ENCODE results near the gene RBBP6. TPM values are rescaled to one million over a fixed set of nuclear protein-coding genes. Genes with fewer than 3 reads are reported as not detected.
"Not testable (repeated sequence)": the region's sequence is repeated elsewhere in the genome, so short reads cannot be mapped to it uniquely, and the experiment has no call there.

The RBBP6 gene
- total RNA-seq, 4 donors from 2014 or later: 45.6 to 147 (median 101) TPM

- Histone ChIP-seq H3K27me3 (peaks cover 33% of the 10 kb centered on the region), H3K27ac (no peak overlapping the region), H3K4me1 (peaks cover 13% of the 10 kb centered on the region), H3K4me3 (peak overlapping the region; percentile 28), H3K36me3 (no peaks in the 10 kb centered on the region), H3K9me3 (no peaks in the 10 kb centered on the region)
- DNase-seq (ENCODE audit: low spot score in 2 of 2): peak in 1 of 2 donors; percentile 63
- TF ChIP-seq, protein P1, sequence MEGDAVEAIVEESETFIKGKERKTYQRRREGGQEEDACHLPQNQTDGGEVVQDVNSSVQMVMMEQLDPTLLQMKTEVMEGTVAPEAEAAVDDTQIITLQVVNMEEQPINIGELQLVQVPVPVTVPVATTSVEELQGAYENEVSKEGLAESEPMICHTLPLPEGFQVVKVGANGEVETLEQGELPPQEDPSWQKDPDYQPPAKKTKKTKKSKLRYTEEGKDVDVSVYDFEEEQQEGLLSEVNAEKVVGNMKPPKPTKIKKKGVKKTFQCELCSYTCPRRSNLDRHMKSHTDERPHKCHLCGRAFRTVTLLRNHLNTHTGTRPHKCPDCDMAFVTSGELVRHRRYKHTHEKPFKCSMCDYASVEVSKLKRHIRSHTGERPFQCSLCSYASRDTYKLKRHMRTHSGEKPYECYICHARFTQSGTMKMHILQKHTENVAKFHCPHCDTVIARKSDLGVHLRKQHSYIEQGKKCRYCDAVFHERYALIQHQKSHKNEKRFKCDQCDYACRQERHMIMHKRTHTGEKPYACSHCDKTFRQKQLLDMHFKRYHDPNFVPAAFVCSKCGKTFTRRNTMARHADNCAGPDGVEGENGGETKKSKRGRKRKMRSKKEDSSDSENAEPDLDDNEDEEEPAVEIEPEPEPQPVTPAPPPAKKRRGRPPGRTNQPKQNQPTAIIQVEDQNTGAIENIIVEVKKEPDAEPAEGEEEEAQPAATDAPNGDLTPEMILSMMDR (IDR thresholded peaks at IDR 0.05): no peak
- TF ChIP-seq EP300 (IDR thresholded peaks at IDR 0.05): no peak
- no peak for TF ChIP-seq POLR2AphosphoS5 (IDR thresholded peaks at IDR 0.05)
- TF ChIP-seq POLR2A (IDR thresholded peaks at IDR 0.05): no peak
- 6% methylated on average over 12 of the region's 22 CpGs for WGBS
These were observed 70.5 kb downstream of the RBBP6 start for GRCh38 chr16:24609740-24610415.

- WGBS: 3% methylated on average over 12 of the region's 13 CpGs
- peak overlapping the region; percentile 28 for H3K4me3 ChIP-seq
- peaks cover 13% of the 10 kb centered on the region for H3K4me1 ChIP-seq
These were observed 71.0 kb downstream of the RBBP6 start for GRCh38 chr16:24610416-24610755.

GRCh38 chr16:24611310-24611709 is 71.9 kb downstream of the RBBP6 start:
- no peak for DNase-seq (ENCODE audit: low spot score in 2 of 2)
- Histone ChIP-seq H3K27me3 (peaks cover 33% of the 10 kb centered on the region), H3K27ac (no peak overlapping the region), H3K4me3 (no peak overlapping the region), H3K4me1 (peaks cover 13% of the 10 kb centered on the region), H3K36me3 (no peaks in the 10 kb centered on the region), H3K9me3 (no peaks in the 10 kb centered on the region)
- TF ChIP-seq EP300 (IDR thresholded peaks at IDR 0.05) (no peak), POLR2A (IDR thresholded peaks at IDR 0.05) (no peak), POLR2AphosphoS5 (IDR thresholded peaks at IDR 0.05) (no peak)
- TF ChIP-seq, protein P1 (IDR thresholded peaks at IDR 0.05): no peak
- 59% methylated on average over 11 of the region's 11 CpGs for WGBS

More at GRCh38 chr16:24610416-24610755, 71.0 kb downstream of the RBBP6 start:
- H3K9me3 ChIP-seq: no peaks in the 10 kb centered on the region
- no peak for DNase-seq (ENCODE audit: low spot score in 2 of 2)
- H3K27me3 ChIP-seq: peaks cover 33% of the 10 kb centered on the region
- TF ChIP-seq EP300 (IDR thresholded peaks at IDR 0.05) (no peak), POLR2AphosphoS5 (IDR thresholded peaks at IDR 0.05) (no peak), POLR2A (IDR thresholded peaks at IDR 0.05) (no peak)
- TF ChIP-seq, protein P1 (IDR thresholded peaks at IDR 0.05): no peak
- H3K27ac ChIP-seq: no peak overlapping the region
- H3K36me3 ChIP-seq: no peaks in the 10 kb centered on the region

- DNase-seq (ENCODE audit: low spot score in 2 of 2): no peak
- H3K36me3 ChIP-seq: no peaks in the 10 kb centered on the region
- H3K4me3 ChIP-seq: no peak overlapping the region
- H3K9me3 ChIP-seq: no peaks in the 10 kb centered on the region
- TF ChIP-seq POLR2AphosphoS5 (IDR thresholded peaks at IDR 0.05) (no peak), EP300 (IDR thresholded peaks at IDR 0.05) (no peak), POLR2A (IDR thresholded peaks at IDR 0.05) (no peak)
- TF ChIP-seq, protein P1 (IDR thresholded peaks at IDR 0.05): no peak
- H3K27me3 ChIP-seq: peaks cover 29% of the 10 kb centered on the region
- 87% methylated on average over 4 of the region's 4 CpGs for WGBS
- H3K27ac ChIP-seq: no peak overlapping the region
- peaks cover 13% of the 10 kb centered on the region for H3K4me1 ChIP-seq
These were observed 73.3 kb downstream of the RBBP6 start for GRCh38 chr16:24612656-24613055.

- WGBS: 96% methylated on average over 5 of the region's 5 CpGs
- DNase-seq (ENCODE audit: low spot score in 2 of 2); H3K9me3 ChIP-seq: not testable (repeated sequence)
These were observed 73.9 kb downstream of the RBBP6 start for GRCh38 chr16:24613267-24613666.

More at GRCh38 chr16:24613267-24613666, 73.9 kb downstream of the RBBP6 start:
- H3K4me1 ChIP-seq: peaks cover 13% of the 10 kb centered on the region
- H3K27ac ChIP-seq, H3K36me3 ChIP-seq, H3K4me3 ChIP-seq: not testable (repeated sequence)
- peaks cover 28% of the 10 kb centered on the region for H3K27me3 ChIP-seq

Data from suprapubic skin (tissue), 4 donors.